Astrocyte of the hippocampus (primary cell): ENCODE measurements around the gene SERPINA9.
A peak's percentile ranks its signal among the peaks of the same experiment; 100 is the strongest.
"Not testable (repeated sequence)": the region's sequence is repeated elsewhere in the genome, so short reads cannot be mapped to it uniquely, and the experiment has no call there.

Experiments
- DNase-seq: peaks from one replicate; pipeline ENCODE4 v3.0.0; 2011; ENCODE audit warnings: low read depth, low spot score

Gene SERPINA9

DNA sequence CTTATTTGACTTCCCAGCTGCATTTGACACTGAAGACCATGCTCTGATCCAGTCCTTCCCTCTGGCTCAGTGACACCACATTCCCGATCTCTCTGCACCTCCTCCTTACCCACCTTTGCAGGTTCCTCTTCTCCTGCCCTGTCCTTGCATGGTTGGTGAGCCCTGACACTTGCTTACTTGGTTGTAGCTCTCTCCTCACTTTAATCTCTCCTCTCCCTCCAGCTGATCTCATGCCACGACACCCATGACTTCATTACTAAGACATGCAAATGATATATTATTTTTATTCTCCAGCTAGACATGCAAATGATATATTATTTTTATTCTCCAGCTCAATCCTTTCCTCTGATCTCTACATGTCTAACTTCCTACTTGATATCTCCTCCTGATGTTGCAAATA is at the start of gene SERPINA9:
Gene SERPINA9 (minus strand): TSS at position 175 of the 400 bp plus-strand sequence. CDS start 6,357 bp downstream, outside the sequence.
- DNase-seq, result no peak

GRCh38 chr14:94524093-94524492 is 48.1 kb upstream of the SERPINA9 start:
- no peak for DNase-seq

GRCh38 chr14:94523265-94523664 is 47.3 kb upstream of the SERPINA9 start:
- DNase-seq, result no peak

DNA sequence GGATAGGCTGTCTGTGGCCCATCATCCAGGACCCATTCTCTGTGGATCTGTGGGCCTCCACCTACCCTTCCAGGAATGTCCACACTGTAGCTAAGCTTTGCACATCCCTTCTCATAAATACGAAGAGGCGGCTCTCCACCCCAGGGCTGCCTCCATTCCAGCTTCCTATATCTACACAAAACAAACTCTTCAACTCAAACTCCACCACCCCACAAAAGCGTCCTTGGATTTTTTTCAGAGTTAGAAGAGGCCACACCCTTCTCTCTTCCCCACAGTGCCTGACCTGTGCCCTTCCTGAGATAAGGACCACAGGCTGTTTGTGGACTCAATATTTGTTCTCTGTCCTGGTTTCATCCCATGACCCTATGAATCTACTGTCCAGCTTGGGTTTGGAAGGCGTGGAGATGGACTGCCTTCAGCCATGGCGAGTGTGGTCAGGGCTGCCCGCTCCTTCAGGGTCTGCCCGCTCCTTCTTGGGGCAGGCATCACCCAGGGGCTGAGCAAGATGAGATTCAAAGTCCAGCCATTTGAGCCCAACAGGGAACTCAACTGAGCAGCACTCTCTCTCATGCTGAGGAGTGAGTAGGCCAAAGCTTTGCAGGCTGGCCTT is 46.2 kb upstream of the SERPINA9 start:
- DNase-seq, result no peak

DNA sequence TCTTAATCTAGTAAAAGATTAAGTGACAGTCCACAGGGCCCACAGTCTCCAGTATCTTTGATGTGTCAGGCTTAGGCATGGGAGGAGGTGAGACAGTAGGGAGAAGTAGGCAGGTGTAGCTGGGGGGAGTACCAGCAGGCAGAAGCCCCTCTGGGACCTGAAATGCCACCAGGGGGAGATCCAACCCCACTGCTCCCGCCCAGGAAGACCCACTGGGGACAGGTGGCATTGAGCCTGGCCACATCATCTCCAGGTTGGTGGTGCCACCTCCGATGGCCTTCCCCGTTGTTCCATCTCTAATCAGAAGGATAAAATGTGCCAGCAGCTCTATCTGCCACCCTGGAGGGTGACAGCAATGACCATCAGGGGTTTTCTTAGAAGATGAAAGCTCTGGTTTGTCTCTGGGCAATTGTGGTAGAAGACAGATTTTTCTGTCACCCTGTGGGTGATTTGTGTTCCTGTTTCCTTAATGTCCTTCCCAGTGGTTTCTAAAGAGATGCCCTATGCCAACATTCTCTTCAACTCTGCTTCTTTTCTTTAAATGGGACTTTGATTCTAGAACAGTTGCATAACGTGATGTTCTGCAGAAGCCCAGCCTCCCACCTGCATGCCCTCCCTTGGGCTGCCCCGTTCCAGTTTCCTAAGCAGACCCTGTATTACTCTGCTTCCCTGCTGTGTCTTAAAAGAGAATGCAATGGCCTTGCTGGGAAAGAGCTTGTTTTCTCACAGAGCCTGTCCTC is 45.5 kb upstream of the SERPINA9 start:
- DNase-seq, result no peak

- peak; percentile 13 for DNase-seq
Measured at GRCh38 chr14:94517641-94518257, 41.8 kb upstream of the SERPINA9 start.

DNA sequence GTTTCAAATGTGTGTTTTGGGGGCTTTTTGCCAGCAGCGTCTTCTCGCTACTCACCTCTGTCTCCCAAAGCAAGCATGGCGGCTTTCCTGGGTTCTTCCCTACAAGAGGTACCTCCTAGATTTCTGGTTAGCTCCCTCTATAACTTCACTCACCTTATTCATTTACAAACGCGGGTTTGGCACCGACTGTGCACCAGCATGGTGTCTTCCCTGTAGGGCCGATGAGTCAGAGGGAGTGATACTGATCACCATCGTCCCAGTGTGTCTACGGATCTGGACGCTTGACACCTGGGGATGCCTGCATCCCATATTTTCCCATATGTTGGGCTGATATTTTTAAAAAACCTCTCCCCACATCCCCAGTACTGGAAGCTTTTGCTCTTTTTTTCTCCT is 41.2 kb upstream of the SERPINA9 start:
- no peak for DNase-seq

- no peak for DNase-seq
Measured at GRCh38 chr14:94515856-94516255, 39.9 kb upstream of the SERPINA9 start.

- DNase-seq, result no peak
Measured at GRCh38 chr14:94515426-94515825, 39.4 kb upstream of the SERPINA9 start.

- no peak for DNase-seq
Measured at GRCh38 chr14:94514351-94514750, 38.4 kb upstream of the SERPINA9 start.

GRCh38 chr14:94510481-94510880 is 34.5 kb upstream of the SERPINA9 start:
- not testable (repeated sequence) for DNase-seq

DNA sequence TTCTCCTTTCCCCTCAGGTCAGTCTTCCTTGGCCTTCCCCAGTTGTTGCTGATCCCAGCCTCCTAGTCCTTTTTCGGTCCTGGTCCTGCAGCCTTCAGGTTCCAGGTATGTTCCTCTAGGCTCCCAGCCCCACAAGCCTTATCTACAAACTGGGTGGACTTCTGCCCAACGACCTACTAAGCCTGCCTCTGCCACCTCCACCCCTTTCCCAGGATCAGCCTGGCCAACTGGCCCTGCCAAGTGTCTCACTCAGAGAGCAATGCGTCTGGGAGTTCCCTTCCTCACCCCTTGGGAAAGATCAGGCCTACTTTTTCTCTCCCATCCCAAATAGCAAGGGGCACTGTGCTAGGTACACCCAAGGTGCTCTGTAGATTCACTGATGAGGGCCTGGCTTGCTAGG is 33.4 kb upstream of the SERPINA9 start, which contains the start of gene SERPINA12:
Gene SERPINA12 (minus strand): TSS at position 114 of the 400 bp plus-strand sequence. CDS start 11,072 bp downstream, outside the sequence.
- DNase-seq, result no peak

GRCh38 chr14:94505641-94506040 is 29.6 kb upstream of the SERPINA9 start:
- DNase-seq, result no peak

DNA sequence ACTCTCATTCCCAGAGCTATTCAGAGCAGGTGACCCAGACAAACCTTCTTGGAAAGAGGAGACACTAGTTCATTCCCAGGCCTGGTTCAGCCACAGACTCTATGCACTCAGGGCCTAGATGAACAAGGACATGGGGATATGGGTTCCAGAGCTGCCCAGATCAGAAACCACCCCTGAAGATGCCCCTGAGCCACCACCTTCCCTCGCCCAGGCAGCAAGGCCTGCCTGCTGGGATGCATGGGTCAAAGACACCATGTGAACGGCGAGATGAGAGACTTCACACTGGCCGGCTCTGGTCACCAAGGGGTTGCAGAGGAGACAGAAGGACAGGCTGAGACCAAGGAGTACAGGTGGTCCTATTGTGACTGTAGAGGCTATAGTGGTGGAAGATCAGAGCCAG is 29.2 kb upstream of the SERPINA9 start:
- no peak for DNase-seq

GRCh38 chr14:94501588-94502516 is 25.9 kb upstream of the SERPINA9 start:
- DNase-seq, result no peak

GRCh38 chr14:94500264-94500663 is 24.3 kb upstream of the SERPINA9 start:
- DNase-seq, result no peak

DNA sequence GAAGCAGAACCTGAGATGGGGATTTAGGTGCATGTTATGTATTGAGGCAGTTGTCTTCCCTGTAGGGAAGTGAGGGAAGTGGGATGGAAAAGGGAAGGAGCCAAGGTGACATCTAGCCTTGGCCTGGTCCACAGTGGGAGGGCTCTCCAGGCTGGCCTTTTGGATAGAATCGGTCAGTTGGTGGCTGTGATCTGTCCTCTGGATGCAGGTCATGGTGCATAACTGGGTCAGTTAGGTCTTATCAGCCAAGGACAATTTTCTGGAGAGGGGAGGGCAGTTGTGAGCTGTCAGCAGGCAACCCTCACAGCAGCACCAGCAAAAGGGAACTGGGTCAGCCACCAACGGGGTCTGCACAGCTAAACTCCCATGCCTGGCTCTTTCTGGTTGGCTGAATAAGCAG is 23.7 kb upstream of the SERPINA9 start:
- DNase-seq, result no peak

DNA sequence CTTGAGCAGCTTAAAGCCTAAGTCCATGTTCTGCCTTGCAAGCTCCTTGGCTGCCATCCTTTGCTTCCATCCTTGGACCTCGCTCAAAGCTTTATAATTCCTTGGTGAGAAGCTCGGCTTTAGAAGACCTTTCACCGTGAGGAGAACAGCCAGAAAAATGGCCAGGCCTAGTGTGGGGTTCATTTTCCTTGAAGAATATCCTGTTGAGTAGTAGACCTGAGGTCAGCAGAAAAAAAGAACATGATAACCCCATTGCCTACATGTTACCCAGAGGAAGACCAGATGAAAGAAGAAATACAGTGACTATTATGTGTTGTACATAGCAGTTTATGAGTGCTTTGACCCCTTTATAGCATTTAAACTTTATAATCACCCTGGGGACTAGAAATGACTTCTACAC is 22.2 kb upstream of the SERPINA9 start:
- no peak for DNase-seq

GRCh38 chr14:94494085-94494484 is 18.1 kb upstream of the SERPINA9 start:
- DNase-seq, result no peak

GRCh38 chr14:94491511-94491910 is 15.5 kb upstream of the SERPINA9 start:
- no peak for DNase-seq

- DNase-seq, result no peak
Measured at GRCh38 chr14:94489336-94489735, 13.3 kb upstream of the SERPINA9 start.

DNA sequence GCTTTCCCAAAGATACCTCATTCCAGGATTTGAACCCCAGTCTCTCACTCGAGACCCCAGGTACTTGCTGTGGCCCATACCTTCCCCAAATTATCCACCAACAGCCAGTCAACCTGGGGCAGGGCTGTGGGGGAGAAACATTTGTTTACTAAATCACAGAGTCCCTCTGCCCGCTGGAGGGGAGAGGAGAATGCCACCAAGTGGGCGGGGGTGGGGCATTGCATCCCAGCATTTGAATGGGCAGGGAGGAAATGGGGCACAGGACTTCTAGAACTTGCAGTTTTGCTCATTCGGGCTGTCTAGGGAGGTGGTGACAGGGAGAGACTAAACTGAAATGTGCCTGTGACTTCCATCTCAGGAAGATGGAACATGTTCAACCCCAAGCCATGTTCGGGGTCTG is 10.9 kb upstream of the SERPINA9 start:
- DNase-seq, result no peak
